Measurements from ENCODE around the gene ODAD4.

DNA sequence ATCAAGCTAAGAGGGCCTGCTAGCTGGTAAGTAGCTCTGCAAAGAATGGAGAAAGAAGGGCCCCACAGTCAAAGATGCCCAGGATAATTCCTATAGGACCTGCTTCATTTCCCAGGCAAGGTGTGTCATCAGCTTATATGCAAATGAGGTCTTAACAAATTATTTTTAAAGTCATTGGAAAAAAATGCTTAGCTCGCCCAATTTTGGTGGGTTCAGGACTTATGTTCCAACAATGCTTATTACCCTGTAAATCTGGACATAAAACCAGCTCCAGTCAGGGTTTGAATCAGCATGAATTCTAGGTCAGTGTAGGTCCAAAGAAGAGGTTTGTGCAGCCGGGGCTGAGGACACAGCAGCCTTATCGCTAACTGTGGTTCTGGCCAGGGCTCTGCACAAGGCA lies 37.0 kb upstream of the ODAD4 start:
- TF ChIP-seq GATA2 (IDR thresholded peaks at IDR 0.05; ENCODE audit: low read depth, low read length) (no peak), GATA3 (IDR thresholded peaks at IDR 0.05; ENCODE audit: low read depth, low read length) (no peak)

All from SH-SY5Y (cell line).